Keratinocyte (primary cell): ENCODE measurements around the gene PIEZO1. TPM values are rescaled to one million over a fixed set of nuclear protein-coding genes. Genes with fewer than 3 reads are reported as not detected.

Experiments
- DNase-seq: peaks from one replicate; pipeline ENCODE4 v3.0.0-alpha.2; 2011; ENCODE audit warnings: low read depth, missing footprints, low spot score
- FAIRE-seq: peaks from 2 replicates; lab custom pipeline; 2011; peaks lifted over from hg19 to GRCh38; lab: Jason Lieb, UNC
- H2AFZ ChIP-seq: 2 replicates; pipeline ENCODE4 v1.6.0; 2012; ENCODE audit warnings: low read length, control low read depth, inconsistent platforms; ENCODE audit not compliant: control insufficient read depth
- H3K27ac ChIP-seq: 2 replicates; pipeline ENCODE4 v1.5.1; 2011; ENCODE audit warnings: low read length; ENCODE audit not compliant: control insufficient read depth, insufficient read depth
- H3K27me3 ChIP-seq: 3 replicates; pipeline ENCODE4 v1.6.0; 2011; ENCODE audit warnings: low read length; ENCODE audit not compliant: control insufficient read depth, insufficient read depth; ENCODE audit errors: extremely low read depth
- H3K36me3 ChIP-seq, 2 experiments: 2 replicates in 1 of 2; 3 replicates in 1 of 2; pipeline ENCODE4 v1.5.1; 2011; ENCODE audit warnings: low read length in 2 of 2, mild to moderate bottlenecking in 1 of 2; ENCODE audit not compliant: control insufficient read depth in 2 of 2, insufficient read depth in 2 of 2; ENCODE audit errors: extremely low read depth in 1 of 2
- H3K4me1 ChIP-seq: 3 replicates; pipeline ENCODE4 v1.5.1; 2011; ENCODE audit warnings: low read length; ENCODE audit not compliant: control insufficient read depth, insufficient read depth; ENCODE audit errors: extremely low read depth
- H3K4me2 ChIP-seq: 3 replicates; pipeline ENCODE4 v1.6.0; 2011; ENCODE audit warnings: low read depth, low read length; ENCODE audit not compliant: control insufficient read depth, insufficient read depth; ENCODE audit errors: extremely low read depth
- H3K4me3 ChIP-seq, 3 experiments: fragments of 200-600 bp in 1 of 3; sonication (generic) in 1 of 3; 2 replicates in 2 of 3; 3 replicates in 1 of 3; pipeline ENCODE4 v1.5.1; 2011 to 2016; ENCODE audit warnings: low read length in 3 of 3, mild to moderate bottlenecking in 3 of 3, control low read depth in 2 of 3, inconsistent platforms in 1 of 3, low read depth in 1 of 3, mixed read lengths in 1 of 3, mixed run types in 1 of 3, moderate library complexity in 1 of 3; ENCODE audit not compliant: control insufficient read depth in 2 of 3, insufficient read depth in 2 of 3; ENCODE audit errors: extremely low read depth in 1 of 3
- H3K79me2 ChIP-seq: 2 replicates; pipeline ENCODE4 v1.6.0; 2012; ENCODE audit warnings: low read length; ENCODE audit not compliant: control insufficient read depth, insufficient read depth
- H3K9ac ChIP-seq: 3 replicates; pipeline ENCODE4 v1.6.0; 2011; ENCODE audit warnings: low read length; ENCODE audit not compliant: control insufficient read depth, insufficient read depth; ENCODE audit errors: extremely low read depth
- H3K9me1 ChIP-seq: 3 replicates; pipeline ENCODE4 v1.6.0; 2011; ENCODE audit warnings: low read length; ENCODE audit not compliant: control insufficient read depth, insufficient read depth; ENCODE audit errors: extremely low read depth
- H3K9me3 ChIP-seq: 2 replicates; pipeline ENCODE4 v1.5.1; 2012; ENCODE audit warnings: low read depth, low read length; ENCODE audit not compliant: control insufficient read depth
- H4K20me1 ChIP-seq: 3 replicates; pipeline ENCODE4 v1.6.0; 2011; ENCODE audit warnings: low read length; ENCODE audit not compliant: control insufficient read depth, insufficient read depth; ENCODE audit errors: extremely low read depth
- CTCF ChIP-seq, 3 experiments: IDR thresholded peaks in 1 of 3; conservative IDR thresholded peaks in 1 of 3; optimal IDR thresholded peaks in 1 of 3; 2 replicates in 2 of 3; 3 replicates in 1 of 3; pipeline versions ENCODE3 to v1.5.1; 2011; ENCODE audit warnings: low read length in 3 of 3, mild to moderate bottlenecking in 3 of 3, moderate library complexity in 2 of 3, control low read depth in 1 of 3, inconsistent platforms in 1 of 3; ENCODE audit not compliant: insufficient read depth in 2 of 3; ENCODE audit errors: extremely low read depth in 1 of 3
- EZH2 ChIP-seq: IDR thresholded peaks from one replicate; pipeline ENCODE4 v1.6.1; 2012; ENCODE audit warnings: inconsistent platforms, mild to moderate bottlenecking, low read length, moderate library complexity
- dilution Hi-C: fragments of 300-500 bp; cut with MboI; formaldehyde crosslinking; loops from one replicate; pipeline ENCODE4 v1.7.0; 2020; ENCODE audit warnings: low sequenced_read_pairs; ENCODE audit not compliant: extremely low pct_ligation_motif_present
- polyA plus RNA-seq, 5 experiments: library from polyadenylated mRNA; depleted of rRNA in 3 of 5; stranded (reverse) in 3 of 5; stranded (forward) in 1 of 5; unstranded in 1 of 5; fragments of >200 nt; gene quantifications; 1 replicate in 1 of 5; 2 replicates in 3 of 5; 3 replicates in 1 of 5; pipeline versions ENCODE4 v1.2.1 to v1.2.3, GENCODE V29; 2011 to 2012; ENCODE audit warnings: missing spikeins in 2 of 5, low read depth in 1 of 5, low replicate concordance in 1 of 5

The PIEZO1 gene
- polyA plus RNA-seq, 1 donor (not counting 4 experiments of a cell fraction or from before 2014, with no cell fraction given) = 62.8 TPM

GRCh38 chr16:88792078-88792550, 7.1 kb upstream of the PIEZO1 start:
- no peak for TF ChIP-seq EZH2
- no peak for TF ChIP-seq CTCF (optimal IDR thresholded peaks at IDR 0.05 in 1 of 3, IDR thresholded peaks at IDR 0.05 in 1 of 3, conservative IDR thresholded peaks at IDR 0.05 in 1 of 3; ENCODE audit: extremely low read depth in 1 of 3, insufficient read depth in 2 of 3, low read length in 3 of 3)
- dilution Hi-C loops = no loop called here
- FAIRE-seq = no peak
- no peak overlapping the region for H3K4me2 ChIP-seq
- no peak overlapping the region for H3K4me3 ChIP-seq
- no peaks in the 10 kb centered on the region for H3K9me1 ChIP-seq
- H3K4me1 ChIP-seq = no peaks in the 10 kb centered on the region
- H3K9me3 ChIP-seq = no peaks in the 10 kb centered on the region
- no peaks in the 10 kb centered on the region for H3K36me3 ChIP-seq
- H3K9ac ChIP-seq = no peak overlapping the region
- DNase-seq = no peak
- no peak overlapping the region for H2AFZ ChIP-seq
- H4K20me1 ChIP-seq = no peaks in the 10 kb centered on the region
- peaks cover 25% of the 10 kb centered on the region for H3K27me3 ChIP-seq
- H3K79me2 ChIP-seq = no peaks in the 10 kb centered on the region
- H3K27ac ChIP-seq = no peak overlapping the region

GRCh38 chr16:88790312-88791211, 5.5 kb upstream of the PIEZO1 start:
- no peaks in the 10 kb centered on the region for H3K4me1 ChIP-seq
- no peaks in the 10 kb centered on the region for H3K9me1 ChIP-seq
- FAIRE-seq = no peak
- no peak overlapping the region for H3K9ac ChIP-seq
- H2AFZ ChIP-seq = no peak overlapping the region
- TF ChIP-seq CTCF (optimal IDR thresholded peaks at IDR 0.05 in 1 of 3, IDR thresholded peaks at IDR 0.05 in 1 of 3, conservative IDR thresholded peaks at IDR 0.05 in 1 of 3; ENCODE audit: extremely low read depth in 1 of 3, insufficient read depth in 2 of 3, low read length in 3 of 3) = no peak
- no peak for TF ChIP-seq EZH2
- no peaks in the 10 kb centered on the region for H3K79me2 ChIP-seq
- no peak overlapping the region for H3K27ac ChIP-seq
- no peaks in the 10 kb centered on the region for H3K36me3 ChIP-seq
- no peak overlapping the region for H3K4me3 ChIP-seq
- H3K27me3 ChIP-seq = peaks cover 25% of the 10 kb centered on the region
- DNase-seq = no peak
- dilution Hi-C loops = no loop called here
- no peaks in the 10 kb centered on the region for H3K9me3 ChIP-seq
- no peaks in the 10 kb centered on the region for H4K20me1 ChIP-seq
- no peak overlapping the region for H3K4me2 ChIP-seq
